H1 (cell line): ENCODE data around the gene RGS14. TPM values are rescaled to one million over a fixed set of nuclear protein-coding genes. Genes with fewer than 3 reads are reported as not detected.
"Not testable (repeated sequence)": the region's sequence is repeated elsewhere in the genome, so short reads cannot be mapped to it uniquely, and the experiment has no call there.

Experiments
- CTCF ChIA-PET: fragments of 300-600 bp; sonication (Branson Sonifier 250); formaldehyde crosslinking; loops from one replicate; lab custom pipeline; 2021; ENCODE audit not compliant: partially characterized antibody; lab: Charles Lee
- POLR2A ChIA-PET: fragments of 300-600 bp; sonication (Branson Sonifier 250); formaldehyde crosslinking; loops from one replicate; lab custom pipeline; 2021; ENCODE audit warnings: inconsistent platforms; ENCODE audit not compliant: partially characterized antibody; lab: Charles Lee
- DNase-seq, 2 experiments: peaks; one replicate each; pipeline versions ENCODE4 v3.0.0 to v3.0.0-alpha.2; 2010 to 2022; ENCODE audit warnings: low spot score in 2 of 2, low read depth in 1 of 2, mixed read lengths in 1 of 2
- FAIRE-seq: peaks from 2 replicates; lab custom pipeline; 2011; peaks lifted over from hg19 to GRCh38; lab: Jason Lieb, UNC
- H2AFZ ChIP-seq: 2 replicates; pipeline ENCODE4 v1.8.1; 2012; ENCODE audit warnings: low read length, inconsistent platforms
- H2AK5ac ChIP-seq: 2 replicates; pipeline ENCODE4 v1.6.1; 2013; ENCODE audit warnings: low read depth, low read length
- H2BK120ac ChIP-seq: replicated peaks from 2 replicates; pipeline ENCODE3; 2013; ENCODE audit warnings: low read depth, low read length, inconsistent platforms
- H2BK12ac ChIP-seq: 2 replicates; pipeline ENCODE4 v1.6.1; 2013; ENCODE audit warnings: low read depth, low read length
- H2BK15ac ChIP-seq: 2 replicates; pipeline ENCODE4 v1.6.1; 2013; ENCODE audit warnings: low read length
- H2BK20ac ChIP-seq: 2 replicates; pipeline ENCODE4 v1.6.1; 2013; ENCODE audit warnings: low read length
- H2BK5ac ChIP-seq: 2 replicates; pipeline ENCODE4 v1.6.1; 2013; ENCODE audit warnings: low read depth, low read length
- H3K14ac ChIP-seq: 2 replicates; pipeline ENCODE4 v1.6.1; 2013; ENCODE audit warnings: inconsistent platforms; ENCODE audit not compliant: insufficient read length
- H3K18ac ChIP-seq: 2 replicates; pipeline ENCODE4 v1.6.1; 2013; ENCODE audit warnings: low read length; ENCODE audit errors: extremely low read depth
- H3K23ac ChIP-seq: 2 replicates; pipeline ENCODE4 v1.6.1; 2013; ENCODE audit warnings: inconsistent platforms; ENCODE audit not compliant: insufficient read length
- H3K23me2 ChIP-seq: 2 replicates; pipeline ENCODE4 v1.6.1; 2013; ENCODE audit warnings: low read depth, low read length
- H3K27ac ChIP-seq: 2 replicates; pipeline ENCODE4 v1.6.1; 2011; ENCODE audit warnings: low read depth, low read length, inconsistent platforms
- H3K27me3 ChIP-seq, 4 experiments: replicated peaks in 1 of 4; 1 replicate in 1 of 4; 2 replicates in 3 of 4; pipeline versions ENCODE4 v1.6.1 to v1.8.1; 2011 to 2013; ENCODE audit warnings: low read length in 3 of 4, mild to moderate bottlenecking in 3 of 4, inconsistent platforms in 2 of 4, mixed read lengths in 2 of 4, moderate library complexity in 1 of 4; ENCODE audit not compliant: control insufficient read depth in 3 of 4, insufficient read depth in 3 of 4; ENCODE audit errors: extremely low read depth in 1 of 4
- H3K36me3 ChIP-seq, 4 experiments: 2 replicates each; pipeline versions ENCODE4 v1.6.1 to v1.8.1; 2011 to 2013; ENCODE audit warnings: mild to moderate bottlenecking in 4 of 4, low read length in 3 of 4, moderate library complexity in 2 of 4, control low read depth in 1 of 4, inconsistent platforms in 1 of 4; ENCODE audit not compliant: insufficient read depth in 4 of 4, control insufficient read depth in 2 of 4
- H3K4ac ChIP-seq: replicated peaks from 2 replicates; pipeline ENCODE3; 2013; ENCODE audit warnings: low read length, low read depth, mixed read lengths, inconsistent platforms; ENCODE audit not compliant: insufficient read length
- H3K4me1 ChIP-seq, 4 experiments: replicated peaks in 1 of 4; 1 replicate in 1 of 4; 2 replicates in 3 of 4; pipeline versions ENCODE4 v1.6.1 to v1.8.1; 2011 to 2013; ENCODE audit warnings: low read length in 3 of 4, inconsistent platforms in 2 of 4, mixed read lengths in 1 of 4; ENCODE audit not compliant: insufficient read depth in 4 of 4, control insufficient read depth in 3 of 4
- H3K4me2 ChIP-seq, 2 experiments: 2 replicates each; pipeline versions ENCODE4 v1.6.1 to v1.8.1; 2011 to 2013; ENCODE audit warnings: low read depth in 2 of 2, low read length in 2 of 2, control low read depth in 1 of 2, inconsistent platforms in 1 of 2, mild to moderate bottlenecking in 1 of 2; ENCODE audit not compliant: insufficient read depth in 1 of 2
- H3K4me3 ChIP-seq, 4 experiments: fragments of 200-600, 300-600 bp in 1 of 4; sonication (generic), shearing (Covaris generic), sonication (Bioruptor Twin) in 1 of 4; 2 replicates each; pipeline versions ENCODE4 v1.5.1 to v1.8.1; 2011 to 2016; ENCODE audit warnings: low read length in 4 of 4, low read depth in 3 of 4, control low read depth in 2 of 4, inconsistent platforms in 2 of 4, mild to moderate bottlenecking in 2 of 4, mixed read lengths in 1 of 4, moderate library complexity in 1 of 4; ENCODE audit not compliant: insufficient read depth in 2 of 4; ENCODE audit errors: extremely low read depth in 1 of 4
- H3K56ac ChIP-seq: replicated peaks from 2 replicates; pipeline ENCODE3; 2013; ENCODE audit warnings: low read depth, mild to moderate bottlenecking, mixed read lengths, low read length, inconsistent platforms; ENCODE audit not compliant: insufficient read length
- H3K79me1 ChIP-seq: 2 replicates; pipeline ENCODE4 v1.6.1; 2013; ENCODE audit warnings: low read depth, low read length, control low read depth
- H3K79me2 ChIP-seq, 2 experiments: 2 replicates each; pipeline versions ENCODE4 v1.6.1 to v1.8.1; 2012 to 2013; ENCODE audit warnings: low read length in 2 of 2, mild to moderate bottlenecking in 2 of 2, inconsistent platforms in 1 of 2; ENCODE audit not compliant: insufficient read depth in 2 of 2, control insufficient read depth in 1 of 2
- H3K9ac ChIP-seq, 4 experiments: replicated peaks in 1 of 4; 1 replicate in 1 of 4; 2 replicates in 3 of 4; pipeline versions ENCODE4 v1.6.1 to v1.8.1; 2011 to 2013; ENCODE audit warnings: low read depth in 3 of 4, low read length in 3 of 4, control low read depth in 2 of 4, mild to moderate bottlenecking in 2 of 4, moderate library complexity in 2 of 4, inconsistent platforms in 1 of 4; ENCODE audit errors: extremely low read depth in 1 of 4
- H3K9me3 ChIP-seq, 2 experiments: 2 replicates each; pipeline versions ENCODE4 v1.6.1 to v1.8.1; 2012 to 2013; ENCODE audit warnings: mild to moderate bottlenecking in 2 of 2, moderate library complexity in 2 of 2, control low read depth in 1 of 2, inconsistent platforms in 1 of 2, low read depth in 1 of 2, low read length in 1 of 2, mixed read lengths in 1 of 2; ENCODE audit not compliant: insufficient read depth in 2 of 2
- H4K20me1 ChIP-seq, 2 experiments: replicated peaks in 1 of 2; 2 replicates each; pipeline versions ENCODE3 to v1.8.1; 2011 to 2013; ENCODE audit warnings: inconsistent platforms in 2 of 2, low read length in 2 of 2, mild to moderate bottlenecking in 1 of 2; ENCODE audit not compliant: insufficient read depth in 2 of 2, control insufficient read depth in 1 of 2
- H4K5ac ChIP-seq: 2 replicates; pipeline ENCODE4 v1.6.1; 2013; ENCODE audit warnings: low read length, low read depth, mixed read lengths, inconsistent platforms; ENCODE audit not compliant: insufficient read length
- H4K8ac ChIP-seq: 2 replicates; pipeline ENCODE4 v1.8.0; 2013; ENCODE audit warnings: mild to moderate bottlenecking, moderate library complexity, low read length, inconsistent platforms; ENCODE audit not compliant: insufficient read depth; ENCODE audit errors: extremely low read depth
- H4K91ac ChIP-seq: replicated peaks from 2 replicates; pipeline ENCODE3; 2013; ENCODE audit warnings: low read length, mixed read lengths, inconsistent platforms; ENCODE audit not compliant: insufficient read length
- WGBS, 2 experiments: shearing (Covaris generic) in 1 of 2; methylation state at CpG; one replicate each; pipeline versions ENCODE4 v1.1.6 to v1.1.7; 2013 to 2015; ENCODE audit warnings: low lambda C conversion rate in 2 of 2, mixed read lengths in 2 of 2, inconsistent platforms in 1 of 2, low coverage in 1 of 2, missing lambda C conversion rate in 1 of 2; ENCODE audit not compliant: insufficient replicate concordance in 2 of 2, insufficient coverage in 1 of 2, insufficient read length in 1 of 2; ENCODE audit errors: extremely low coverage in 1 of 2, missing lambda C conversion rate in 1 of 2; 5-methylcytosine and 5-hydroxymethylcytosine counted together
- polyA plus RNA-seq, 7 experiments: library from polyadenylated mRNA; depleted of rRNA in 3 of 7; stranded (reverse) in 5 of 7; unstranded in 2 of 7; fragments of >200 nt in 5 of 7; fragments of 200-250 nt in 2 of 7; gene quantifications; 1 replicate in 5 of 7; 2 replicates in 1 of 7; 4 replicates in 1 of 7; pipeline versions ENCODE4 v1.2.1 to v1.2.3, GENCODE V29; 2011 to 2013; ENCODE audit warnings: missing spikeins in 2 of 7, mixed read lengths in 2 of 7
- total RNA-seq: library from RNA; stranded (reverse); fragmentation: NEBNext Ultra II Directional; extraction: Animal tissue kit (Norgen Biotek cat#: 25700); gene quantifications from 2 replicates; pipeline ENCODE4 v1.2.1, GENCODE V29; 2021

The RGS14 gene
- total and polyA plus RNA-seq, 2 of the 8 experiments (the other 6 are each of a cell fraction or from before 2014, with no cell fraction given) = 24.4 to 46.1 TPM

DNA sequence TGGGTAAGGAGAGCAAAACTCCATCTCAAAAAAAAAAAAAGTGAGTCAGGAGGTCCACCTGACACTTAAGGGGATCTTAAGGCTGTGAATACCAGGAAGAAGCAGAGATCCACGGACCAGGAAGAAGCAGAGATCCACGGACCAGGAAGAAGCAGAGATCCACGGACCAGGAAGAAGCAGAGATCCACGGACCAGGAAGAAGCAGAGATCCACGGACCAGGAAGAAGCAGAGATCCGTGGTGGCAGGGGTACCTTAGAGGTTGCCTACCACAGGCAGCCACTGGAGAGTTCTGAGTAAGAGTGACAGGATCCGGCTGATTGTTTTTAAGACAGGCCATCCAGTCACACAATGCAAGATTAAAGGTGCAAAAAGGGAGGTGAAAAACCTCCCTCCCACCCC lies 62.7 kb downstream of the RGS14 start:
- H3K36me3 ChIP-seq, H3K18ac ChIP-seq, H3K4me2 ChIP-seq, H2BK15ac ChIP-seq, H3K27me3 ChIP-seq, H3K23me2 ChIP-seq, H3K9me3 ChIP-seq, H3K4me3 ChIP-seq, H3K14ac ChIP-seq, H2AK5ac ChIP-seq, H3K4me1 ChIP-seq, H3K27ac ChIP-seq, H3K56ac ChIP-seq, H2BK120ac ChIP-seq, H2BK12ac ChIP-seq, FAIRE-seq, H4K5ac ChIP-seq, H3K9ac ChIP-seq, H2BK20ac ChIP-seq, H3K79me2 ChIP-seq, H2BK5ac ChIP-seq, H2AFZ ChIP-seq, H4K8ac ChIP-seq, H4K20me1 ChIP-seq, DNase-seq, H3K4ac ChIP-seq, H4K91ac ChIP-seq, H3K23ac ChIP-seq, H3K79me1 ChIP-seq: not testable (repeated sequence)
- ChIA-PET POLR2A (interaction anchor here (1.1 to 24.2 kb wide), 2 partner anchors 12 to 24 kb away, joined by 3 to 460 read pairs; partner anchors contain the start of gene PRR7), CTCF (interaction anchor here (2.0 to 4.8 kb wide), 3 partner anchors 17 to 33 kb away, joined by 6 to 15 read pairs (median 14); no protein-coding TSS in a partner anchor)
- WGBS, 2 experiments = 76% methylated on average over 5 of the region's 7 CpGs; no CpG with 5 or more reads in 1 of the 2 experiments
